Right cardiac atrium (tissue), 5 donors: ENCODE data around the gene C12orf75. TPM values are rescaled to one million over a fixed set of nuclear protein-coding genes. Genes with fewer than 3 reads are reported as not detected.

Experiments
- ATAC-seq, 2 donors: fragments of 200-7000 bp; cut with Tn5 transposase; one replicate each; pipeline versions ENCODE4 v1.8.0 to v1.9.1; 2020; ENCODE audit warnings: moderate library complexity in 2 of 2, mild to moderate bottlenecking in 1 of 2
- DNase-seq, 3 donors: peaks; one replicate each; pipeline ENCODE4 v3.0.0-alpha.2; 2020
- H3K27ac ChIP-seq: one replicate; pipeline ENCODE4 v1.5.1; 2013; ENCODE audit warnings: mild to moderate bottlenecking, low read length, control low read depth, moderate library complexity
- H3K27me3 ChIP-seq: one replicate; pipeline ENCODE4 v1.6.1; 2013; ENCODE audit not compliant: control insufficient read depth, insufficient read depth
- H3K4me1 ChIP-seq: one replicate; pipeline ENCODE4 v1.6.1; 2013; ENCODE audit warnings: low read length; ENCODE audit not compliant: control insufficient read depth, insufficient read depth
- H3K4me3 ChIP-seq: one replicate; pipeline ENCODE4 v1.5.1; 2013; ENCODE audit warnings: low read length, control low read depth
- H3K9me3 ChIP-seq: one replicate; pipeline ENCODE4 v1.6.1; 2013; ENCODE audit warnings: low read length; ENCODE audit not compliant: control insufficient read depth
- WGBS: extraction: QIAGEN DNeasy Blood & Tissue Kit; methylation state at CpG from one replicate; pipeline ENCODE4 v1.1.7; 2013; 5-methylcytosine and 5-hydroxymethylcytosine counted together
- intact Hi-C, 4 donors: fragments of 100-400 bp; cut with DNase I; formaldehyde crosslinking; loops; one replicate each; pipeline versions ENCODE4 v1.11.0 to v1.14.0; 2022 to 2023
- polyA plus RNA-seq: library from polyadenylated mRNA; stranded (reverse); fragments of 200-250 nt; gene quantifications from one replicate; pipeline ENCODE4 v1.2.3, GENCODE V29; 2013
- total RNA-seq, 4 donors: library from RNA; stranded (reverse); fragmentation: NEBNext Ultra II Directional; extraction: Animal tissue kit (Norgen Biotek cat#: 25700); gene quantifications; one replicate each; pipeline ENCODE4 v1.2.1, GENCODE V29; 2021
- donor health status: healthy with polysubstance abuse.
- donor health status: DM: no; HTN: yes; CAD: no.
- donor health status: DM: no; HTN: no; CAD: no.
- donor health status: DM: no; HTN: yes; CAD: no; lungs with severe emphysema.
- donor health status: DM: yes; HTN: yes; CAD: no.

C12orf75 gene
- total and polyA plus RNA-seq, 5 donors, result 1.5 to 2.1 (median 1.7) TPM

DNA sequence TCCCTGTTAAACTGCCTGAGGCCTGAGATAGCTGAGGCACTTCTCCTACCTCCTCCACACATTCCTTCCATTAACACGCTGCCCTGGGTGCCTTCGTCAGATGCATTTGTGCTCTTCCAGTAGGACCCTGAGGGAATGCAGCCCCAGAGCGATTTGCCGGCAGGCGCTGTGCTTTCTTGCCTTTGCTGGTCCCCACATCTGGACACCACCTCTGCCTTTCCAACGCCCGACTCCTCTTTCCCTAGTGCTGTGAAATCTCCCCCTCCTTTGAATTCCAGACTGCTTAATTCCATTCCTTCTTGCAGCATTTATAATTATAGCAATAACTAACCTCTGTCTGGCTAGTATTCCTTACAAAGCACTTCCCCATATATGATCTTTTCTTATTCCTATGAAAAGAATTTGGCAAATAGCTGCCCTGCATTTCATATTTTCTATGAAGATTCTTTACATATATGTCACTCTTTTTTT lies 88.4 kb downstream of the C12orf75 start:
- H3K4me3 ChIP-seq, result no peak overlapping the region
- no peak overlapping the region for H3K27ac ChIP-seq
- peaks cover 1% of the 10 kb centered on the region for H3K4me1 ChIP-seq
- H3K27me3 ChIP-seq, result no peaks in the 10 kb centered on the region
- intact Hi-C loops, result loop anchor here in 2 of 4 donors (10.0 kb wide), 2 partner anchors 776 to 806 kb away; no protein-coding TSS in a partner anchor
- DNase-seq (no peak), ATAC-seq (no peak)
- no peaks in the 10 kb centered on the region for H3K9me3 ChIP-seq
- WGBS, result 77% methylated on average over 7 of the region's 7 CpGs

DNA sequence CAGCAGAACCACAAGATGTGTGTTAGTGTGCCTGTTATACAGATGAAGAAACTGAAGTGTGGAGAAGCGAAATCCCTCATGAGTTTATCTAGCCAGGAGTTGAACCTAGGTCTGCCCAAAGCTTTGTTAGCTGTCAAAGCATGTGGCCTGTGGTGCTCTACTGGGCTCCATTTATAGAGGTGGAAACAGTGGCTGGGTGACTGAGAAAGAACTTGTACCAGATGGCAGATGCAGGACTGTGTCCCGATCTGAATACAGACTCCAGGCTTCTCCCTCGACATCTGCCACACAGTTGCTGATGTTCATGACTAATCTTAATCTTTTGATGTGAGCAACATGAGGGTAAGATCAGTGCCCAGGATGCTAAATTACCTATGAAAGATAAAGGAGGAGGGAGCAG lies 89.1 kb downstream of the C12orf75 start:
- Histone ChIP-seq H3K9me3 (no peaks in the 10 kb centered on the region), H3K4me1 (no peaks in the 10 kb centered on the region), H3K27me3 (no peaks in the 10 kb centered on the region), H3K27ac (no peak overlapping the region), H3K4me3 (no peak overlapping the region)
- DNase-seq, result no peak
- intact Hi-C loops, result loop anchor here (5.0 to 10.0 kb wide), 8 partner anchors 285 to 805 kb away; partner anchors contain the start of gene NUAK1 (in 4 of the 4)
- WGBS, result 93% methylated on average over 3 of the region's 3 CpGs
- ATAC-seq, result no peak

DNA sequence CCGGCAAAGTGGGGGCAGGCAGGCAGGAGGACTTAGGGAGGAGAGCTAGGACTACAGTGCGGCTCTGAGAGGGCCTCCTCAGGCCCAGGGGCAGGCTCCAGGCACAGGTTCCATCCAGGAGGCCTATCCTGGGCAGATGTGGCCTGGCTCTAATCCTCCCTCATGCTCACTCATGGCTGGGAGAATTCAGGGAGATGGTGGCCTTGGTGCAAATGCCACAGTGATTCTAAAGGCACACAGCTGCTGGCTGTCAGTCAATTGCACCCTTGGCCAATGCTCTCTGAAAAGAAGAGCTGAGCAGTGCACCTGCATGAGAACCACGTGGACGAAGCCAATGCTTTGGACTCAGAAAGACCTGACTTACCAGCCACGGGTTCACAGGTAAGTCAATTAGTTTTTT lies 89.6 kb downstream of the C12orf75 start:
- intact Hi-C loops, result loop anchor here (5.0 to 10.0 kb wide), 7 partner anchors 285 to 805 kb away; partner anchors contain the start of gene NUAK1 (in 4 of the 4)
- no peaks in the 10 kb centered on the region for H3K9me3 ChIP-seq
- DNase-seq (no peak), ATAC-seq (no peak)
- no peaks in the 10 kb centered on the region for H3K4me1 ChIP-seq
- H3K27ac ChIP-seq, result no peak overlapping the region
- H3K4me3 ChIP-seq, result no peak overlapping the region
- H3K27me3 ChIP-seq, result no peaks in the 10 kb centered on the region
- WGBS, result 86% methylated on average over 5 of the region's 5 CpGs

DNA sequence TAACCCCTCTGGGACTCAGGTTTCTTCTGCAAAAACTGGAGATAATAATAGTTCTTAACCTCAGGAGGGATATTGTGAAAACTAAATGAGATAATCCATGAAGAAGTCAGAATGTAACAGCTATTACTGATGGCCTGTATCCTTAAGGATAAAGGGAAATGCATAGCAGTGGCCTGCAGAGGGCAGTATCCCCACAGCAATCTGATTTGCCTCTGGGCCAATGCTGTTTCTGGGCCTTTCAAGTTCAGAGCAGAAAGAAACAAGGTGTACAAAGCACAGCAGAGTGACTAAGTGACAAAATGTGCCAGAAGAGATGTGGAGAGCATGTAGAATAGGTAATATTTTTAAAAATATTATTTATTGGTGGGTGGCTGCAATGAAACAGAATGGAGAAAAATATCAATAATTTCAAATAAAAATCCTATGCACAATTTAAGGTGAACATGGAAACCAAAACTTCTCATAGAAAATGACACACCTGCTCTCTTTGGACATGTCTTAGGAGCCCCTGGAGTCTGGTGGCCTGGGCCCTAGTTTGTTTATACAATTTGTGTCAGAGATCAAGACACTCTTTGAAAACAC lies 90.3 kb downstream of the C12orf75 start:
- H3K4me1 ChIP-seq, result no peaks in the 10 kb centered on the region
- DNase-seq (peak; percentile 74 to 84 (median 75)), ATAC-seq (peak; percentile 87 to 93)
- H3K27me3 ChIP-seq, result no peaks in the 10 kb centered on the region
- intact Hi-C loops, result loop anchor here (5.0 to 10.0 kb wide), 7 partner anchors 284 to 804 kb away; partner anchors contain the start of gene NUAK1 (in 4 of the 4)
- H3K9me3 ChIP-seq, result no peaks in the 10 kb centered on the region
- no peak overlapping the region for H3K4me3 ChIP-seq
- H3K27ac ChIP-seq, result no peak overlapping the region

Other genes with a start within 250 kb of the C12orf75 start
- 1 to 10 TPM; 2.0 to 5.8 (median 5.2) TPM for gene ALDH1L2, start 246.2 kb upstream of the C12orf75 start, total RNA-seq
- gene ALDH1L2, start 246.2 kb upstream of the C12orf75 start, polyA plus RNA-seq, result 1.2 TPM
- 10 to 100 TPM; 22.8 to 29.9 (median 27.2) TPM for gene WASHC4, start 223.0 kb upstream of the C12orf75 start, total RNA-seq
- 9.5 TPM for gene WASHC4, start 223.0 kb upstream of the C12orf75 start, polyA plus RNA-seq
- gene APPL2, start 94.5 kb upstream of the C12orf75 start, total RNA-seq, result 10 to 100 TPM; 14.2 to 27.9 (median 24.3) TPM
- gene APPL2, start 94.5 kb upstream of the C12orf75 start, polyA plus RNA-seq, result 13.4 TPM